GM21737 (cell line): ENCODE results near the gene ZNF574.

Source experiments
- ATAC-seq: cut with Tn5 transposase; IDR thresholded peaks from one replicate; pipeline ENCODE4 v1.9.1; 2021; ENCODE audit warnings: mild to moderate bottlenecking, moderate library complexity; ENCODE audit not compliant: unreplicated experiment

The ZNF574 gene

DNA sequence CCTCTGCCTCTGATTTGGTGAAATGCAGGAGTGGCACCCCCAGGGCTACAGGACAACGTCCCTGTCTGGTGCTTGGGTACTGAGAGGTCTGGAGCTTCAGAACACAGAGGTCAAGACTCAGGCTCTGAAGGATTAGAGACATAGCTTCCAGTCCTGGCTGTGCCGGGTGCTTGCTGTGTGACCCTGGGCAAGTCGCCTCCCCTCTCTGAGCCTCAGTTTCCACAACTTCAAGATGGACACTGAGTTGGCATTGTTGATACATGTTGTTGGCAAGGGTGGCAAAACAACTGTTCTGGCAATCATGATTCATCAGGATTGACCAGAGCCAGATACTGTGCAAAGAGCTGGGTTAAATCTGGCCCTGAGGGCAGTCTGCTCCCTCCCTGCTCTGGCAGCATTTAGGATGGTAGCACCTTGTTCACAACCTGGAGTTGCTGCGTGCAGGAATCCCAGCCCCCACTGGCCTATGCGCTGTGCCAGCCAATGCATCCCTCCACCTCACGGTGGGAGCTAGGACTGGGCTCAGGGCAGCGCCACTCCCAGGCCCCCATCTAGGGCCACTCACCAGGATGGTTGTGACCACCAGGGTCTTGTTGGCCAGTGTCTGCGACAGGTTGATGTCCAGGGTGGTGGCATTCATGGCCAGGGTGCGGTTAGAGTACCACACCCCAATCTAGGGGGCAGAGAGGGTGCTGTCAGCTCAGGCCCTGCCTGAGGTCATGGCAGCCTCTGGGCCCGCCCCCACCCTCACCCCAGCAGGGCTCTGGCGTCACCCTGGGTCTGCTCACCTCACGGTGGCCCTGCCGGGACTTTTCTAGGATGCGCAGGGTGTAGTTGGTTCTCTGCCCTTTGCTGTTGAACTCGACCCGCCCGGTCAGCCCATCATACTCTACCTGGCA, 22.7 kb upstream of the ZNF574 start:
- ATAC-seq = no peak

DNA sequence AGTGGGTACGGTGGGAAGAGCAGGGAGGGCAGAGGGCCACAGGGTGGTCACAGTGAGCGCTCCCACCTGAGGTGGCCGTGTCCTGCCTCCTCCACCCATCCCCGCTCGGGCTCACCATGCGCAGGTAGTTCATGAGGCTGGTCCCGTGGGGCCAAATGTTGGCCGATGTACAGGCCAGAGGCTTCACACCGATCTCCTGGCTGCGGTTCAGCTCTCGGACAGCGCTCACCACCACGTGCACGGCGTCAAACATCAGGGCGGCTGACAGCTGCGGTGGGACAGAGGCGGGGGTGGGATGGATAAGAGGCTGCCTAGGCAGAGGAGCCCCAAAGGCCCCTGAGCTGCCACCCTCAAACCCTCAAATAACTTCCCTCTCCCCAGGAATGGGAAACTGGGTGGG, 21.8 kb upstream of the ZNF574 start:
- ATAC-seq = no peak

DNA sequence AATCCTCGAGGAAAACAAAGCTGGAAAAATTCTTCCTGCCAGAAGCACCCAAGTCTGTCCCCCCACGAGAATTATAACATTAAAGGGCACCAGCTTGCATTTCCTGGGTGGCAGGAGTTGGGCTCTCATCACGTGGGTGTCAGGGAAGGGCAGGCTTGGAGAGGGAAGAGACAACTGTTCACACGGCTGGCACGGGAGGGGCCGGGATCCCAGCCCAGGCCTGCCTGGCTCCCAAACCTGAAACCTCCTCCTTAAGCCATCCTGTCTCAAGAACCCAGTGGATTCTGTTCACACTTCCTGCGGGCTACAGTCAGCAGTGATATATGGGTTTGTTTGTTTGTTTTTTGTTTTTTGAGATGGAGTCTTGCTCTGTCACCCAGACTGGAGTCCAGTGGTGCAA, 18.1 kb upstream of the ZNF574 start:
- no peak for ATAC-seq

DNA sequence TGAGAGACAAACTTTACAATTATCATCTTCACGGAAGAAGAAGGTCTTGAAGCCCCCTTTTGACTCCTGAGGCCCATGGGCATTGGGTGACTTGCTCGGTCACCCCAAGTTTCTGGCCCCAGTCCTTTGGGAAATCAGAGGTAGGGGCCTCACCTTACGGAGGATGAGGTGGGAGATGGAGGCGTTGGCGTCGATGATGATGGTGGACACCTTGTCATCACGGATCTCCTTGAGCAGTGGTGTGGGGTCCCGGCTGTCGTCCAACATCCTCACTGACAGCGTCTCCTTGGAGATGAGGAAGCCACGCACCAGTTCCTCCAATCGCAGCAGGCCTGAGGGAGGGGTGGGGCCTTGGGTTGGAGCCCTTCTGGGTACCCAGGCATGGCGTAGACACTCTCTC, 16.8 kb upstream of the ZNF574 start:
- ATAC-seq = no peak

DNA sequence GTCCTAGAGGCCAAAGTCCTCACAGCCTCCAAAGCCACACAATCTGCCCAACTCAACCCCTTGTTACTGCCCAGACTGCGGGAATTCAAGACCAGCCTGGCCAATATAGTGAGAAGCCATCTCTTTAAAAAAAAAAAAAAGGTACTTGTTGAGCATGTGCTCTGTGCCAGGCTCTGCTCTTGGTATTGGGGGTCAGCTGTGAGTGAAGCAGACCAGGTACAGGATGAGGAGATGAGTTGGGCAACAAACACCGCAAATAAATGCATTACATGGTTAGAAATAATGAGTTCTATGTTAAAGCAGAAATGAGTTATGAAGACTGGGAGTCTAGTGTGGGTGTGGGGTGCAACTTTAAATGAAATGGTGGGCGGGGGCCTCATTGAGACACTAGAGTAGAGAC, 15.8 kb upstream of the ZNF574 start:
- ATAC-seq = no peak

DNA sequence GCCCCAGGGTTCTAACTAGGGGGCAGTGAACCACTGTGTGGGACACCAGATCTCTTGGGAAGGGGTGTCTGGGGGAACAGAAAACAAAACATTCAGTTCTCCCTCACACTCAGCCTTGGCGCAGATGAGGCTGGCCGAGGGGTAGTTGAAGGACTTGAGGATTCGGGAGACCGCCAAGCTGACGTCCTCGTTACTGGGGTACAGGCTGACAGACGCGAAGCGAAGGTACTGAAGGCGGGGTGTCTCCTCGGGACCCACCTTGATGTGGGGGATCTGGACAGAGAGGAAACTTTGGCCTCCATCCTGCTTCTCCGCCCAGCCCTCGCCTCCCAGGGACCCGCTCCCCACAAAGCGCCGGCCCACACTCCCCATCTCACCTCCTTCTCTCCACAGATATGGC, 13.6 kb upstream of the ZNF574 start:
- no peak for ATAC-seq

DNA sequence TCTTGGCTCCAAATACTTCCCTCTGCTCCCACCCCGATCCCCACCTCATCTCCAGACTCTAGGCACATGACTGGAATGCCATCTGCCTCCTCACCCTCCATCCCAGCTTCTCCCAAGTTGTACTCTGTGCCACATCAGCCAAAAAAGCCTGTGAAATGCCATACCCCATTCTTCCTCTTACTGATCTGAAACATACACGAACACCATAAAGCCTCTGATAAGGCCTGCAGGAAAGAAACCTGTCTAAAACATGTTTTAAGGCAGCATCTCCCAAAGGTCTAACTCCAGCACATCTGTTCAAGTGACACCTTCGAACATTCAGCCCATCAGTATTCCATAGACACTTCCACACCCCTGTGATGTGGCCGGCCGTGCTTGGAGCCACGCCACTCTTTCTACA, 11.5 kb upstream of the ZNF574 start:
- ATAC-seq = no peak

DNA sequence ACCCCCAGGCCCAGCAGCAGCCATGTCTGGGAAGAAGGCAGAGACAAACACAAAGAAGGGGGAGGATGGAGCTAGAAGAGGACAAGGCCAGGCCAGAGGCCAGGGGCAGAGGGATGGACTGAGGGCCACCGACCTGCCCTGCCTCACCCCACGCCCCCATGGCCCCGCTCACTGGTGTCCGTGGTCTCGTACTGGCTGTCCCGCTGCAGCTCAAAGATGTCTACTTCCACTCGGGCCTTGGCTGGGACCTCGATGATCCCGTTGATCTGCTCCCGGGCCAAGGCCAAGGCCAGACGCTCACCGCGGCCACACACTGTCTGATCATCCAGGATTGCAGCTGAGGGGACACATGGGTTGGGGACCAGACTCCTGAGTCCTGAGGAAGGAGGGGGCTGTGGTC, 10.9 kb upstream of the ZNF574 start:
- no peak for ATAC-seq

DNA sequence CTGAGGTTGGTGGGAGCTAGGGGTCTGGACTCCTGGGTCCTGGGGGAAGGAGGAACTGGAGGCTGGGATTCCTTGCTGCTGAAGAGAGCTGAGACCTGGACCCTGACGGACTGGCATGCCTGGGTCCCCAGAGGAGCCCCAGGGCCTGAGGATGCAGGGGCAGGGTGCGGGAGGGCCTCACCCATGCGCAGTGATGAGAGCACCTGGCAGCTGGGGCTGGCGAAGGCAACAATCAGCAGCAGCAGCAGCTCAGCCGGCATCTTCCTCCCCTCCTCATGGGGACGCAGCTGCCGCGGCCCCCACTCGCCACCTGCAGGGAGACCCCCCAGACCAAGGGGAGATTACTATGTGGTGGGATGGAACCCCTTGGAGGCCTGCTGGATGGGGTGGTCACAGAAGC, 10.5 kb upstream of the ZNF574 start:
- ATAC-seq = no peak

DNA sequence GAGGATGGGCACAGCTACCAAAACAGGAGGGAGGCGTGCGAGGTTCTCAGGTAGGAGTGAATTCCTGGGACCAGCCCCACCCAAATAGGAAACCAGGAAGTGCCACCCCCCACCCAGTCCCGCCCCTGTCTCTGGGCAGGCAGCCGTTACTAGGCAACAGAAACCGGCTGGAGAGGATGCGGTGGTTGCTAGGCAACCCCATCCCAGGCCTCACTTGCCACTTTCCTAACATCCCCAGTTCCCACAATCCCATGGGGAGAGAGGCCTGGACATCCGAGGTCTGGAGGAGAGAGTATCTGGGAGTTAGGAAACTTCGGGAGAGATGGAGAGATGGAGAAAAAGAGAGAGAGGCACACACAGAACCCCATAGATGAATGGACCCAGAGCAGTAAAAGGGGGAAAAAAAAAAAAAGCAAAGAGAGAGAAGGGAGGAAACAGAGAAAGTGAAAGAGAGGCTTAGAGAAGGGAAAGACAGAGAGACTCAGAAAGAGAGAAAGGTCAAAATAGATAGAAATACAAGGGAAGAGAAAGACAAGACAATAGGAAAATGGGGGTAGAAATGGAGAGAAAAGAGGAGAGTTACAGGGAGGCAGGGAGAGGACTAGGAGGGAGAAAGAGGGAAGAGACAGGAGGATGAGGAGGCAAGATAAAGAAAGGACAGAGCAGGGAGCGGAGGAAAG, 9.8 kb upstream of the ZNF574 start:
- ATAC-seq = no peak

DNA sequence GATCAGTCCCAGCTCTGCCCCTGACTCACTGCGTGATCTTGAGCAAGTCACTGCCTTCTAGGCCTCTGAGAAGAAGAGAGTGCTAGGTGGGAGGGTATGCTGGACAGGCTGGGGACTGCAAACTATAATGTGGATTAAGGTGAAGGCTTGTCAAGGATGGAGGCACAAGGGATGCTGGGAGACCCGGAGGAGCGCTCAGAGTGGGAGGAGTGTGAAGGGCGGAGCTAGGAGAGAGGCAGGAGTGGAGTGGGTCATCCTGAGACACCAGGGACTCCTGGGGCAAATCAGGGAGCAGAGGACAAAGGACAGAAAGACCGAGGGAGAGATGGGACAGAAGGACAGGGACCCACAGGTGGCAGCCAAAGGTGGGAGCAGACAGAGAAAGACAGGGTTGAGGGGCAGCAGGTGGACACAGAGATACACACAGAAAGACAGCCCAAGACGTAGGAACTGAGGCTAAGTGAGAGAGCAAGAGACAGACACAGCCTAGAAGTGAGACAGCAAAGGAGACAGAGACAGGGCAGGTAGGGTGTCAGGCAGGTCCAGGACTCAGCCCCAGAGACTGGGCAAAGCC, 8.6 kb upstream of the ZNF574 start:
- ATAC-seq = no peak

DNA sequence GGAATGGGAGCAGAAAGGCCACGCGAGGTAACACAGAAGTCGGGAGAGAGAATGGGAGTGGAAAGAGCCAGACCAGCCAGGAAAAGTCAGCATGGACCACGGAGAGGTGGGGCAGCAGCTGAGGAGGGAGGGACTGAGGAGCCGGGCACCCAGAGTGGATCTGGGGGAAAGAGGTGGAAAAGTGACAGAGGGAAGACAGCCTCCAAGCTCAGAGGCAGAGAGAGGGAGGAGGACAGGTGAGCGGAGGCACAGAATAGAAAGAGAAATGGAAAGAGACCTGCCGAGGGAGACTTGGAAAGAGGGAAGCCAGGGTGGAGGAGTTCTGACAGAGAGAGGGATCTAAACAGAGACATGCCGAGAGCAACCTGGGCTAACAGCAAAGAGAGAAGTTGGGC, 7.6 kb upstream of the ZNF574 start:
- no peak for ATAC-seq

DNA sequence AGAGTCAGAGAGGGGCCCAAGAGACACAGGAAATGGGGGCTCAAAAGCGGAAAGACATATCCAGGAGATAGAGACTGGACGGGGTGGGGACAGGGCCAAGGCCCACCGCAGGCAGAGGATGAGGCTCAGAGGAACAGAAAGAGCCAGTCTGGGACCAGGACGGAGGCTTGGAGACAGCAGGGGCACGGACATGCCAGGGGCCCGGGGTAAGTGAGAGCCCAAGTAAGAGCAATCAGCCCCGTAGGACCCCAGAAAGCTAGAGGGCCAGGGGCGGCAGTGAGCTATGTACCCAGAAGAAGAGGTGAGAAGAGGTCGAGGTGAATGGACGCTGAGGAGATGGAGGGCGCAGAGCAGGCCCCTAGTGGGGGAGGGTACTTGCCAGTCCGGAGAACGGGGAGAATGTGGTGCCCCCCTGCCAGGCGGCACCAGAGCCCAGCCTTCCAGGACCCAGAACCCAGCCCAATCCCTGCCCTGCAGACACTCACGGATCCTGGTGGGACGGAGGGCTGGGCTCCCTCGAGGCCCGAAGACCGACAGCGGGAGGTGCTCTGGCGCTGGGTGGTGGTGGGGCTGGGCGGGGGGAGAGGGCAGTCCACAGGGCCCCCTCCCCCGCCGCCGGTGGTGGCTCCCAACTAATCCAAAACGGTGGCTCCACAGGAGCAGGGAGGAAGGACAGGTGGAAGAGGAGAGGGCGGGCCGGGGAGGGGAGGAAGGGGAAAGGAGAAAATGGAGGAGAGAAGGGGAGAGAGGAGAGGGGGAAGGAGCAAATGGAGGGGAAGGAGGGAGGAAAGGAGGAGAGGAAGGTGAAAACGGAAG, 7.0 kb upstream of the ZNF574 start:
- no peak for ATAC-seq

DNA sequence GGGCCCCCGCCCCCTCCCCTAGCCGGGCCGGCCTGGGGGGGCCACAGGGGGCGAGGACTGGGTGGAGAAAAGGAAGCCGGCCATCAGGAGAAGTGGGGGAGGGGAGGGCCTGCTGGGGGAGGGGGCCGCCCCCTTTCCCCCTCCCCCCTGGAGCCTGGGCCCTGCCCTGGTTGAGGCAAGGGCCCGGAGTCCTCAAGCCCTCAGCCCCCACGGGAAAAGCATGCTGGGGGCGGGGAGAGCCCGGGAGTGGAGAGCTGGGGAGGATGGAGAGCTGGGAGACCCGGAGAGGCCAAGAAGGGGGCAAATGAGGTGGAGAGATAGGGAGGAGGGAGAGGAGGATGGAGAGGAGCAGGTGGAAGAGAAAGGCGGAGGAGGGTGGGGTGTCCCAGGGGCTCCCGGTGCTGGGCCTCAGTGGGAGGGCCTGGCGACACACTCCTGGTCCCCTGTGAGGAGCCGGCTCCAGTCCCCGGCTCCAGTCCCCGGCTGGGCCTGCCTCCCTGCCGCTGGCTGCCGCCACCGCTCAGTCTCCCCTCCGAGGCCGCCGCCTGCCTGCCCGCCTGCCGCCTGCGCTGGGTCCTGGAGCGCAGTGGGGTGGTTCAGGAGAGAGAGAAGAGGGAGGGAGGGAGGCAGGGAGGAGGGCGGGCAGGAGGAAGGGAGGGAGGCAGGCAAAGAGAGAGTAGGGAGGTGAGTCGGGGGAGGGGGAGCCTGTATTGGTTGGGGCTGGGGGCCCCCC, 6.2 kb upstream of the ZNF574 start, which contains the start of gene GRIK5:
TSS of gene GRIK5 (minus strand) at position 588 of the 733 bp plus-strand sequence. CDS start 4,436 bp downstream, outside the sequence.
- ATAC-seq = no peak

DNA sequence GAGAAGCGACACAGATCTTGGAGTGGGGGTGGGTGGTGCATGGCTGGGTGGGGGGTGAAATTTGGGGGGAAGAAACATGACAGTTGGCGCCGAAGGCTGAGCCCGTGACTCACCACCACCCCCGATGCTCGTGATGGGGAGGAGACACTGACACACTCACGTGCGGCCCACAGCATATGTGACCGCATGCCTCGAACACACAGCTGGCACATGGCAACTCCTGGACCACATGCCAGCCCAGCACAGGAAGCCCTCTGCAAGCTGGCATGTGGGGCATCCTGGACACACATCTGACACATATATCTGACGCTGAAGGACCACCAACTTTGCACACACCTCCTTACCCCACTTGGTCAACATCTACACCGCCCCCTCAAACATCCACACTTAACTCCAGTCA, 4.7 kb upstream of the ZNF574 start:
- ATAC-seq = no peak

DNA sequence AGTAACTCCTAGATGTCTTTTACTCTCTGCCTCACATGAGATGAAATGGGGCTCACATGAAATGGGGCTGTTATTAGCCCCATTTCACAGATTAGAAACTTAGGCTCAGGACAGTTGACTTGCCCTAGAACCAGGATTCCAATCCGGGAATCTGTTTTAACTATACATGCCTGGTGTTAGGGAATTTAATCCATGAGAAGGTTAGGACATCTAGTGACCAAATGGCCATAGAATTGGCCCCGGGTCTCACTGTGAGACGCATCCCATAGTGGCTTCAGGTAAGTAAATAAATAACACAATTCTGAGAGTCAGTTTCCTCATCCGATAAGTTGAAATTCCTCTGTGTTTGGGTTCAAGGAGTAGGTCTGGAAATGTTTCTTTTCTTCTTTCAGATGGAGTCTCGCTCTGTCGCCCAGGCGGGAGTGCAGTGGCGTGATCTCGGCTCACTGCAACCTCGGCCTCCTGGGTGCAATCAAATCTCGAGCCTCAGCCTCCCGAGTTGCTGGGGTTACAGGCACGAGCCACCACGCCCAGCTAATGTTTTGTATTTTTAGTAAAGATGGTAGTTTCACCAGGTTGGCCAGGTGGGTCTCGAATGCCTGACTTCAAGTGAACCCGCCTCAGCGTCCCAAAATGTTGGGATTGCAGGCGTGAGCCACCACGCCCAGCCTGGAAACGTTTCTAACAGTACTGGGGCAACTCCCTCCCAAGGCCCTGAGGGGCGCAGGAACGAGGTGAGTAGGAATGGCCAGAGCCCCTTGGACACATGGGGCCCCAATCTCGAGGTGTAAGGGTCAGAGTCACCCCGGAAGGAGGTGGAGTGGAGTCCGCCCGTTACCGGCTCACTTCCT, 1.2 kb upstream of the ZNF574 start:
- ATAC-seq = no peak

DNA sequence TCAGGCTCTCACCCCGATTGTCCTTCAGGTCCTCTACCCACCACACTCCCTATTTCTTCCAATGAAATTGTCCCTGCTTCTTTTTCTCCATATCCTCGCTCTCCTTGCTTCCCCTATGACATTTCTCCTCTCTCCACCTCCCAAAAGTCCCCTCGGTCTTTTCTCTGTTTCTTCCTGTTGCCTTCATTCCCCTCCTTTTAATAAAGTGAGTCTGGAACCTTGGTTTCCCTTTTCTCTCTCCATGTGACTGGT, 676 bp upstream of the ZNF574 start:
- ATAC-seq = no peak

DNA sequence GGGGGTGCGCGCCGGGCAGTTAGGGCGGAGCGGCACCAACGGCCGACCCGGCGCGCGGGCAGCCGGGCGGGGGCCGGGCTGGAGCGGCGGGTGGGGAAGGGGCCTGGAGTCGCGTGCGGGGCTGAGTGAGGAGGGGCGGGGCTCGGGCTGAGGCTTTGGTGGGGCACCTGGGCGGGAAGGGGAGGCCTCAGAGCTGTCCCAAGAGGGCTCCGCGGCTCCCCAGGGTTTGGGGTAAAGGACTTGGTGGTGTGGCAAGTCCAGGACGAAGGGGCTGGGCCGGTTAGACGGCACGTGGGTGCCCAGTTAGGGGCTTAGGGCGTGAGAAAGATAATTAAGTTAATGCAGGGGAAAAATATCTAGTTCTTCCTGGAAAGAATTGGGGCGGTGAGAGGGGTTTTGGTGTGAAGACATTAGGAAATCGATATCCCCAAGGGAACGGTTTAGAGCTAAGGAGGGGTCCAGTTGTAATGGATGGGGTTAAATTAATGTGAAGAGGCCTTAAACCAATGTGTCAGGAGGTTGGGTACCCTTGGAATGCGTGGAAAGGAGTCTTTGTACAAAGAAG, 496 bp downstream of the ZNF574 start:
- ATAC-seq = no peak

DNA sequence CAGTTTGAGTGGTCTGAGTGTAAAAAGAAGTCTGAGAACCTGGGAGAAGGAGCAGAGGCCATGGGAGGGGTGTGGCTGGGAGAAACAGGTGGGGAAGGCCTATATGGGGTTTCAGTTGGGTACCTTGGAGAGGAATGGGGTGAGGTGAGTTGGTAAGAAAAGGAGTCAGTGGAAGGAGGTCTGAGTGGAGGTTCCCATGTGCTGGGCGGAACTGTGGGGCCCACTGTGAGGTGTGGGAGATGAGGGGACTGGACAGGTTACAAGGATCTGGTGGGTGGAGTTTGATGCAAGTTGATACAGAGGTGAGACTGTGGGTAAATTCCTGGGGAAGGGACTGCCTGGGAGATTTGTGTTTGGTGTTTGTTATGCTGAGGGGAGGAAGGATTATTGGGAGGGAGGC, 2.1 kb downstream of the ZNF574 start:
- no peak for ATAC-seq
